SK-MEL-5 (cell line): ENCODE data around the gene ACOXL. TPM values are rescaled to one million over a fixed set of nuclear protein-coding genes. Genes with fewer than 3 reads are reported as not detected.

Experiments
- DNase-seq: peaks from one replicate; pipeline ENCODE4 v3.0.0-alpha.2; 2016; ENCODE audit warnings: low read depth, low spot score
- in situ Hi-C: cut with HindIII; loops from 2 replicates; pipeline ENCODE4 v1.10.0; 2016; ENCODE audit warnings: low sequenced_read_pairs, high pct_unique_total_duplicates, low pct_unique_long_range_greater_than_20kb
- total RNA-seq: library from RNA; depleted of rRNA; stranded (reverse); fragments of >200 nt; shearing (Covaris generic); gene quantifications from 2 replicates; pipeline ENCODE4 v1.2.3, GENCODE V29; 2014

The ACOXL gene
- total RNA-seq, 1 experiment from 2014 or later = not detected

DNA sequence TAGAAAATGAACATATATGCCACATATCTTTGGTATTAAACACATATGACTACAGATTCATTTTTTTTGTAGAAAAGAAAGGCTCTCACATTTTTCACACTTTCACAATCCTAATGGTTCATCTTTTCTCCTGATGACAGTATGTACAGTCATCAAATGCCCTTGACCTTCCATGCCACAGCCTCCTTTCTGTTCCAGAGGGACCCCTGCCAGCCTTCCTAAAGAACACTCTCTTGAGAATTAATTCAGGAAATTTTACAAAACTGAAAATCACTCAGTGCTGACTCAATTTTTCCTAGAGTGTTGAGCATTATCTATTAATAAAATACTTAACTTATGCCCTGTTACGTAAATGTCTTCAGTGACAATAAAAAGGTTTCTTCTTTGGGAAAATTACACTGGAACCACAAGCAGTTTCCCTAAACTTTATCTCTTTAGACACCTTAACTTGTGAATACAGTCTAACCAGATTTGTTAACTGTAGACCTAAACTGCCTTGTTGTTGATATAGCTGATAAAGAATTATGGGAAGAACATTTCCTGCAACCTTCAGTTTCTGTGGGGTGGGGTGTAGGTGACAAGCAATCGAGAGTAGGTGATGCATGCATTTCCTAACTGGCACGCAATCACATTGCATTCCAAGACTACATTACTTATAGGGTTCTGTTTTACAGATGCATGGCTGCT, 15.3 kb upstream of the ACOXL start:
- DNase-seq = no peak
- in situ Hi-C loops = no loop called here

GRCh38 chr2:110717734-110718133, 14.6 kb upstream of the ACOXL start:
- in situ Hi-C loops = no loop called here
- no peak for DNase-seq

DNA sequence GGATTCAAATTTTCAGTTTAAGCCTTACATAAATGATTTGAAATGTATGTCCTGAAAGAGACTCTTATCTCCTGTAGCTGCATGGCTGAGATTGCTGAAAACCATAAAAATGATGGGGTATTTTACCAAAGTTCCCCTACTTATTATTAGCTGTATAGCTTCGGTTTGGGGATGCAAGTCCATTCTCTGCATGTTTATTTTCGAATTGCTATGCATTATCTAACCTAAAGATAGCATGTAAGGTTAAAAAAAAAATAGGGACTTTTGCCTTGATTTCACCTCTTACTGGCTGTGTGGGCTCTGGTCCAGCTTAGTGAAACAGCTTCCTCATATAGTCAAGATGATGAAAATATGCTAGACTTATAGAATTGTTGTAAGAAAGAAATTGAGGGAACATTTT, 14.0 kb upstream of the ACOXL start:
- no peak for DNase-seq
- in situ Hi-C loops = no loop called here

DNA sequence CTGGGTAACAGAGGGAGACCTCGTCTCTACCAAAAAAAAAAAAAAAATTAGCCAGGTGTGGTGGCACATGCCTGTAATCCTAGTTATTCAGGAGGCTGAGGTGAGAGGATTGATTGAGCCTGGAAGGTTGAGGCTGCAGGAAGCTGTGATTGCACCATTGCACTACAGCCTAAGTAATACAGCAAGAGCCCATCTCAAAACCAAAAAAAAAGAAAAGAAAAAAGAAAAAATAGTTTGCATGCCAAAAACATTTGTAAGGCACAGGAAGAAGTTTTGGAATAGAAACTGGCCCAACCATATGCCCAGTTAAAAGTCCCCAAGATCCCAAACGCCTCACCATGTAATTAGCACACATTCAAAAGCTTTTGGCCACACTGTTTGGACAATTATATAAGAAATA, 13.4 kb upstream of the ACOXL start:
- in situ Hi-C loops = no loop called here
- DNase-seq = no peak

DNA sequence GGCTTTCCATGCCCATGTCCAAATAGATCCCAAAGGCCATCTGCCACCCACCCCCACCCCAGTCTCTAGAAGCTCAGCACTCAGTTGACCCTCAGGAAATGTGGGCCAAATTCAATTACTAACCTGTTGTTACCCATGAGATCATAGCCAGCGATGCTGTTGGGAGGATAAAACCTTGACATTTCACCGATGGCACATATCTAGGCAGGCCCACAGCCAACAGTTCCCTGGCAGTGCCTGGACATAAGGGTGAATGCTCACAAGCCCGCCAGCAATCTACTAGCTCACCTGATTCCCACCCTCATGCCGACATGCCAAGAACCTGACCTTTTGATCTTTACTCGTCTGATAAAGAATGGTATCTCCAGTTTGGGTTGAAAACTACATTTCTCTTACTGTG, 11.8 kb upstream of the ACOXL start:
- DNase-seq = no peak
- in situ Hi-C loops = no loop called here

DNA sequence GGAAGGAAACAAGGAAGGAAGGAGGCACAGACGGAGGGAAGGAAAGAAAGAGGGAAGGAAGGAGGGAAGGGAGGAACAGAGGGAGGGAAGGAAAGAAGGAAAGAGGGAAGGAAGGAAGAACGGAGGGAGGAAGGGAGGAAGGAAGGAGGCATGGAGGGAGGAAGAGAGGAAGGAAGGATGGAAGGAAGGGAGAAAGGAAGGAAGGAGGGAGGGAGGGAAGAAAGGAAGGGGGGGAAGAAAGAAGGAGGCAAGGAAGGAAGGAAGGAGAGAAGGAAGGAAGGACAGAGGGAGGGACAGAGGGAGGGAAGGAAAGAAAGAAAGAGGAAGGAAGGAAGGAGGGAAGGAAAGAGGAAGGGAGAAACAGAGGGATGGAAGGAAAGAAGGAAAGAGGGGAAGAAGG, 7.6 kb upstream of the ACOXL start:
- in situ Hi-C loops = no loop called here
- DNase-seq = no peak

DNA sequence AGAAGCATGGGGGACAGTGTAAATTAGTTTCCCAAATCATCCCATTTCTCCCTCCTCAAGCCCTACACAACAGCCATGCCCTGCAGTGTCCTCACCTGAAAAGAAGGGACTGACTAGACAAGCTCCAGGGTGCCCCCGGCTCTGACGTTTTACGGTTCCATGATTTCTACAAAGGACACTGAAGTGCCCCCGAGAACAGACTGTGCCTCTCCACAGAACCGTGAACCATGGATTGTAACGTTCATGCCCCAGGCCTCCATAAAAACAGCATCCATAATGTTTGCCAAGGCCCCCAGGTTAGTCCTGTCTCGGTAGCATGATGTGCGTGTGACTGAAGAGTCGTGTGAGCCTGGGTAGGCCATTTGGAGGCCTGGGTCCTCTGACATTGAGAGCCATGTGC, 7.0 kb upstream of the ACOXL start:
- in situ Hi-C loops = no loop called here
- no peak for DNase-seq

DNA sequence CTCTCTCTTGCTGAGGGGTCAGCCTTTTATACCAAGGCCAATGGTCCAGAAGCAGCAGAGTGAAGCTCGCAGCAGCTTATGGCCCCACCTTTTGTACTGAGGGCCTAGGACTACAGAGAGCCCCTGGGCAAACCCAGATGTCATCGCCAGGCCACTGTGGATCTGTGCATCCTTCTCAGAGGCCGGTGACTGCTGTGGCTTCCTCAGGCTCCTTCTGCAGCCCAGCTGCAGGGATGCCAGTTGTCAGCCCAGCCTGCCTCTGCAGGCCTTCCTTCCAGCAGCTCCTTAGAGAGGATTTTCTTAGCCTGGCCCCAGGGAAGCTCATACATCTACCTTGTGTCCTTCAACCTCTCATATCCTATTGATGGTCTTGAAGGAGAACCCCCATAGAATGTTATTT, 6.5 kb upstream of the ACOXL start:
- in situ Hi-C loops = no loop called here

DNA sequence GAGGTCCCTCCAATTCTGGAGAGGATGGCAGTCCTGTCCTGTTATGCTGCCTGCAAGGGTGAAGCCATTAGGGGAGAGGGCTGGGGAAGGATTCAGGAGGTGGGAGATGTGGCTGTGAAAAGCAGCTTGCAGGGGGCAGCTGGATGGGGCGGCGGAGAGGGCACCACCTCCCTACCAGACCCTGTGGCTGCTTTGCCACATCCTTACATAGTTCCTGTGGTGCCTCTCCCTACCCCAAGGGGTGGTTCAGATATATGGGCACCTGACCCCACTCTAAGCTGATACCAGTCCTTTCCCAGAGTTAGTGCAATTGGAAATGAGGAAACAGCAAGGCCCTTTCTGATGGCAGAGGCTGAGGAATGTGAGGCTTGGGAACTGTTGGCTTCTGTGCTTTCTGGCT, 6.1 kb upstream of the ACOXL start:
- DNase-seq = no peak
- in situ Hi-C loops = no loop called here

More for the DNA sequence above, 6.5 kb upstream of the ACOXL start:
- no peak for DNase-seq

DNA sequence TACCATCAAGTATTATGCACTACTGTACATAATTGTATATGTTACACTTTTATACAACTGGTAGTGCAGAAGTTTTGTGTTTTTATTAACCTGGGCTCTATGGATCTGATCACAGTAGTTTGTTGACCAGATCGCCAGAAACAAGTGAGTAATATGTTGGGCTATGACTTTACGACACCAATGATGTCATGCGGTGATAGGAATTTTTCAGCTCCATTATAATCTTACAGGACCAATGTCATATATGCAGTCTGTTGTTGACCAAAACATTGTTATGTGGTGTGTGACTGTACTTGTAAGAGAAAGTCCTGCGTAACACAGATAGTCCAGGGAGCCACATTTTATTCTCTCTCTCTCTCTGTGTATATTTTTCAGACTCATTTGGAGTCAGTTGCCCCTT, 4.5 kb upstream of the ACOXL start:
- in situ Hi-C loops = no loop called here
- no peak for DNase-seq

DNA sequence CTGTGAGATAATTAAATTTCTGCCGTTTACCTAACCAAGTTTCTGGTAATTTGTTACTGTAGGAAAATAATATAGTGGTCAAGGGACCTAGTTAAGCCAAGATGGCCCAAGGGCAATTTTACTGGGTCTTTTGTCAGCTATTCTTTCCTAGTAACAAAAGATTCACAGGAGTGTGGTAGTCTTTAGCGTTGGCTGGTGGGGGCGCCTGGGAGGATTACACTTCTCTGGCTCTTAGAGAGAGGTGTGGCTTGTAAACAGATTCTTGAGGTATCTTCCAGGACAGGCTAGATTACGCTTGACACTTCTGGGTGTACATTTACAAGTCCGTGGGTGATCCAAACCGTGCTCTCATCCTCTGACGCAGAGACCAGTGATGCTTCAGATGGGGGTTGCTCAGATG, 3.3 kb upstream of the ACOXL start:
- DNase-seq = no peak
- in situ Hi-C loops = no loop called here

DNA sequence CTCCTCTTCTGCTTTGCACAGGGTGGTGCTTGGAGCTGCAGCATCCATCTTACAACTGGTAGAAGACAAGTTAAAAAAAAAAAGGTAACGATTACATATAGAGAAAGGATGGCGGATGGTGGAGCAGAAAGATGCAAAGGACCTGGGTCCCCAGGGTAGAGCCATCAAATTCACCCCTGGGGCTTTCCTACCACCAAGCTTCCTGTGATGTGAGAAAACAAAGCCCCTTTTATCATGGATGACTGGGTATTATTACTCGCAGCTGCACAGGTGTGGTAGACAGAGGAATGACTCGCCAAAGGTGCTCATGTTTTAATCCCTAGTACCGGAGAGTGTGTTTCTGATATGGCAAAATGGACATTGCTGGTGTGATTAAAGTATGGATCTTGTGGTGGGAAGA, 1.3 kb upstream of the ACOXL start:
- no peak for DNase-seq
- in situ Hi-C loops = no loop called here

- no peak for DNase-seq
- in situ Hi-C loops = no loop called here
Measured at GRCh38 chr2:110735366-110735765, 3.0 kb downstream of the ACOXL start.

DNA sequence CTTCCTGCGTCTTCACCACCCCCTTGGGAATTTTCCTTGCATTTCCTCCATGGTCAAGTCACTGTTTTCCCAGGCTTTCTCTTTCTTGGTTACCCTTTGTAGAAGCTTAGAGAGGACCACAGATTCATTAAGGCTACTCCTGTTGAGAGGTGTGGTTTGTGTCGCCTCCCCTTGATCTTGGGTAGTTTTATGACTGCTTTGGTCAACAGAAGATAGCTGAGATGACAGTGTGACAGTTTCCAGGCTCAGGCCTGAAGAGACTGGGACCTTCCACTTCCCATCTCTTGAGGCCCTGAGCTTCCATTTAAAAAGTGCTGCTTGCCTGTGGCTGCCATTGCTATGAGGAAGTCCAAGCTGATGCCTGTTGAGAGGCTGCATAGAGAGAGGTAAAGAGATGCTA, 5.4 kb downstream of the ACOXL start:
- DNase-seq = no peak
- in situ Hi-C loops = no loop called here

GRCh38 chr2:110740747-110741349, 8.5 kb downstream of the ACOXL start:
- DNase-seq = no peak
- in situ Hi-C loops = no loop called here

- in situ Hi-C loops = no loop called here
- no peak for DNase-seq
Measured at GRCh38 chr2:110741491-110741980, 9.2 kb downstream of the ACOXL start.

DNA sequence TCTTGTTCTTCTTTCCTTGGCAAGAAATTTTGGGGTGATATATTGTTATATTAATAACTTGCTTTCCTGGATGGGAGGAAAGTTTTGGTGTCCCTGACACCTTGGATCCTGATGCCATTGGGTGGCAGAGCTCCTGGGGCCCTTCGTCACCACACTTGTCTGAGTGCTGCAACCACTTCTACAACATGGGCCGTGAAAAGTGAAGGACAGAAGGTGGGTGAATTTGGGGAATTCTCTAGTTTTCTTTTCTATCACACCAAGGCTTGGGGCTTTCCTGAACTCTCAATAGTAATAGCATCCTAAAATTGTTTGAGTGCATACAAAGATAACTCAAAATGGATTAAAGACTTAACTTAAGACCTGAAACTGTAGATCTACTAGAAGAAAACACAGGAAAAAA, 10.0 kb downstream of the ACOXL start:
- in situ Hi-C loops = no loop called here
- no peak for DNase-seq

- in situ Hi-C loops = no loop called here
- DNase-seq = no peak
Measured at GRCh38 chr2:110743600-110743999, 11.2 kb downstream of the ACOXL start.

DNA sequence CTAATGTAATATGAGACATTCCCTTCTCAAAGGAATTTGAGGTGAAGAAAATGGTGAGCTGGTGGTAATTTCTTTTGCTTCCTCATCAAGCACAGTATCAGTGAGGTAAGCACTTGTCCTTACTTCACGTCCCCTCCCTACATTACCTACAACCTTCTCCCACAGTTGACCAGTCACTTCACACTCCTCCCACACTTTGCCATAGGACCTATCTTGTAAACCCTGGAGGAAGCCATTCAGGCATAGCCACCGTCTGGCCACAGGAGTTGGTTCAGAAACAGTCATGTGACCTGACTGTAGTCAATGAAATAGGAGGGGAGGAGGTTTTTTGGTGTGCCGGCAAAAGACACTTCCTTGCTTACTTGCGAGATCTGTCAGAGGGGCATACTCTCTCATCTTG, 12.1 kb downstream of the ACOXL start:
- DNase-seq = no peak
- in situ Hi-C loops = no loop called here
